ENCODE data around the gene CD69. TPM values are rescaled to one million over a fixed set of nuclear protein-coding genes. Genes with fewer than 3 reads are reported as not detected.

CD69 gene
- total RNA-seq, 2 donors from 2014 or later = 1.7 to 2.6 TPM

DNA sequence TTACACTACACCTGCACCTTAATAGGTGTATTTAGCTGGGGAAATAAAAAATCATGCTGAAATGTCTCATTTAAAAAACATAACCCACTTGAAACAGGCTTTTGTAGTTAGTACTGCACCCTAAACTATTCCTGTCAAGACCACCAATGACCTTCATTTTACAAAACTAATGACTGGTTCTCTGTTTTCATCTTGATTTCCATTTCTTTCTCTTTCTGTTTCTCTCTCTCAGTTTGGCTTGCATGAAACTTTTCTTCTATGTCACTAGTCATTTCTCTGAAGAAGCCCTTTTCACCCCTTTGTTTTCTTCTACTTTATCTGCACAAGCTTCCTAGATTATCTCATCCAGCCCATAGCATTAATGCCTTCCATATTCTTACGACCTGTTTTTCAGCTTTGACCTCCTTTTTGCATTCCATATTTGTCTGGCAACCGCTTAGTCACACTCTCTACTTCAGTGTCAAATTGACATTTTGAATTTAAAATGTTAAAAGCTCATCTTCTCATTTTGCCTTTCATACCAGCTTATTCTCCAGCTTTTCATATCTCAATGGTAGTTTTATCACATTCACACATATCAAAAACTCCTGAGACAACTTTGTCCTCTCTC, 33.9 kb upstream of the CD69 start:
- TF ChIP-seq, protein P1, sequence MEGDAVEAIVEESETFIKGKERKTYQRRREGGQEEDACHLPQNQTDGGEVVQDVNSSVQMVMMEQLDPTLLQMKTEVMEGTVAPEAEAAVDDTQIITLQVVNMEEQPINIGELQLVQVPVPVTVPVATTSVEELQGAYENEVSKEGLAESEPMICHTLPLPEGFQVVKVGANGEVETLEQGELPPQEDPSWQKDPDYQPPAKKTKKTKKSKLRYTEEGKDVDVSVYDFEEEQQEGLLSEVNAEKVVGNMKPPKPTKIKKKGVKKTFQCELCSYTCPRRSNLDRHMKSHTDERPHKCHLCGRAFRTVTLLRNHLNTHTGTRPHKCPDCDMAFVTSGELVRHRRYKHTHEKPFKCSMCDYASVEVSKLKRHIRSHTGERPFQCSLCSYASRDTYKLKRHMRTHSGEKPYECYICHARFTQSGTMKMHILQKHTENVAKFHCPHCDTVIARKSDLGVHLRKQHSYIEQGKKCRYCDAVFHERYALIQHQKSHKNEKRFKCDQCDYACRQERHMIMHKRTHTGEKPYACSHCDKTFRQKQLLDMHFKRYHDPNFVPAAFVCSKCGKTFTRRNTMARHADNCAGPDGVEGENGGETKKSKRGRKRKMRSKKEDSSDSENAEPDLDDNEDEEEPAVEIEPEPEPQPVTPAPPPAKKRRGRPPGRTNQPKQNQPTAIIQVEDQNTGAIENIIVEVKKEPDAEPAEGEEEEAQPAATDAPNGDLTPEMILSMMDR (IDR thresholded peaks at IDR 0.05) = no peak
- Histone ChIP-seq H3K4me3 (no peak overlapping the region), H3K27ac (no peak overlapping the region)

DNA sequence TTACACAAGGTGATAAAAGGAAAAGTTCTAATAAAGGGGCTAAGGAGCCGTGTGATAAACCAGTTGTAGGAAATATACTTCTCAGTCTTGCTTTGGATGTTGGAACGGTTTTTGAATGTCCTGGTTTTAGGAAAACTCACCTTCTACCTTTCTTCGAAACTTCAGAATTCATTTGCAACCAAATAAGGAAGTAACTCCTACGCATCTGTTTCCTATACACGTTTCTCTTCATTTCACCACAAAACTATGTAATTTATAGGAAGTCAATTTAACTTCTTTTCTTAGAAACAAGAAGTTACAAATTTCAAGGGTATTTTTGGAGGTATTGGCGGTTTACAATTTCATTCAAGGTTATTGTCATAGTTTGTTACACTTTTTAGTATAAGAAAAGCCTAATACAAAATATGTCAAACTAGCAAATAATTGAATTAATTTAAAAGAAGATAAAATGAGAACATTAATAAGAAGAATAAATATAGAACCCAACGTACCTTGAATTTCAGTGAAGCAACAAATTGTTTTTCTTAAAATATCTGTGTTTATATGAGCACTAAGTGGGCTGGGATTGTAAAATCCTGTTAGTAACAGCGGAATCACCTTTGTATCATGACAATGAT, 33.2 kb upstream of the CD69 start:
- no peaks in the 10 kb centered on the region for H3K36me3 ChIP-seq
- no peaks in the 10 kb centered on the region for H3K4me1 ChIP-seq
- TF ChIP-seq, protein P1 (IDR thresholded peaks at IDR 0.05) = no peak
- DNase-seq (ENCODE audit: low spot score) = no peak
- H3K27ac ChIP-seq = no peak overlapping the region
- no peaks in the 10 kb centered on the region for H3K27me3 ChIP-seq
- no peaks in the 10 kb centered on the region for H3K9me3 ChIP-seq
- no peak overlapping the region for H3K4me3 ChIP-seq

More for the DNA sequence above, 33.9 kb upstream of the CD69 start:
- no peaks in the 10 kb centered on the region for H3K36me3 ChIP-seq
- no peaks in the 10 kb centered on the region for H3K4me1 ChIP-seq
- no peaks in the 10 kb centered on the region for H3K9me3 ChIP-seq
- no peak for DNase-seq (ENCODE audit: low spot score)
- H3K27me3 ChIP-seq = no peaks in the 10 kb centered on the region

DNA sequence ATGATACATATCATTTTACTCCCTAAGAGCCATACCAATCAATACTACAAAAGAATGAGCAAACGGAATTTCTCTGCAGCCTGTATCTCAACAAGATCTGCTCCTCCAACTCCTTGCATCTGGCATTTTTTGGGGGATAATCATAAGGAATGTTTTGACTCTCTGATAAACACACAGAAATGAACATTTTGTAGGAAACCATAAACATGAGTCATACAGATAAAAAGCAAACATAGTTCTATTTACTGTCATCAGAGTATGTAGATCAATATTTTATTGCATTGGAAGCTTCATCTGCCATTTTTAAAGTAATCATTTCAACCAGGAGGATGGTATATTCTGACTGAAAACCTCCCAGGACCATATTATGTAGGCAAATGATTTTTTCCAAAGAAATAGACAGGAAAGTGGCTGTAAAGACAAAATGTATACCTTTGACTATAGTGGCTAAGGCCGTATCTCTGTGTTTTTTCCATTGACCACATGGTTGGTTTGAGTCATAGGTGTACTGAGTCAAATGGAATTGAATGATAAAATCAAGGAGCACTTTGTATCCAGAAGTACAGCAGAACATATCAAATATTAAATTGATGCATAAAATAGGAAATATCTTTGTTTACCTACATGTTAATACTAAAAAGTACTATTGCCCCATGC, 32.4 kb upstream of the CD69 start:
- H3K27ac ChIP-seq = no peak overlapping the region
- no peaks in the 10 kb centered on the region for H3K9me3 ChIP-seq
- H3K27me3 ChIP-seq = no peaks in the 10 kb centered on the region
- no peaks in the 10 kb centered on the region for H3K36me3 ChIP-seq
- H3K4me1 ChIP-seq = no peaks in the 10 kb centered on the region
- no peak for DNase-seq (ENCODE audit: low spot score)
- TF ChIP-seq, protein P1 (IDR thresholded peaks at IDR 0.05) = no peak
- no peak overlapping the region for H3K4me3 ChIP-seq

DNA sequence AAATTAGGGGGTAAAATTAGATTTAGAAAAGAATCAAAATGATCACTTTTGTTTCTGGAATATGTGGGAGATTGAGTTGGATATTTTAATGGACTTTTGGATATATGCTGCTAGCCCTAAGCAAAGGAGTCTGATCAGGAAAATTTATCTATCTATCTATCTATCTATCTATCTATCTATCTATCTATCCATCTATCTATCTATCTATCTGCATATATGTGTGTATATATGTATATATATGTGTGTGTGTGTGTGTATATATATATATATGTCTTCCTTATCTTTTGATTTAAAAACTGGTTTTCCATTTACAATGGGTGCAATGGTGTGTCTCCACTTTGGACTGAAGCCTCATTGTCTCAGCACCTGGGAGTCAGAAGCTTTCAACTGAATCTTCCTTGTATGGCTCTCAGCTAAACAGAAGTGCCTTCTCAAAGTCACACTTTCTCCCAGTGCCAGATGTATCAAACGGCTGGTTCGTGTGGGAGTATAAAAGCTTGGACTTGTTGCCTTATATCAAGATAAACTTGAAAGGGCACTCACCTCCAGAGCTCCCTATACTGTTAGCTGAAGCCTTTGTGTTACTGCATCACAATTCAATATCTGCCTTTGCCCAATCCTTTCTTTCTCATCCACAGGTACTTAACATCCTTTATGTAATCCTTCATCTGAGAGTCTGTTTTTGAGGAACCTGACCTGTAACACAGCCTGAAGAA, 31.6 kb upstream of the CD69 start:
- no peak overlapping the region for H3K4me3 ChIP-seq
- no peaks in the 10 kb centered on the region for H3K4me1 ChIP-seq
- DNase-seq (ENCODE audit: low spot score) = no peak
- no peaks in the 10 kb centered on the region for H3K36me3 ChIP-seq
- no peaks in the 10 kb centered on the region for H3K27me3 ChIP-seq
- no peak overlapping the region for H3K27ac ChIP-seq
- no peaks in the 10 kb centered on the region for H3K9me3 ChIP-seq
- TF ChIP-seq, protein P1 (IDR thresholded peaks at IDR 0.05) = no peak

DNA sequence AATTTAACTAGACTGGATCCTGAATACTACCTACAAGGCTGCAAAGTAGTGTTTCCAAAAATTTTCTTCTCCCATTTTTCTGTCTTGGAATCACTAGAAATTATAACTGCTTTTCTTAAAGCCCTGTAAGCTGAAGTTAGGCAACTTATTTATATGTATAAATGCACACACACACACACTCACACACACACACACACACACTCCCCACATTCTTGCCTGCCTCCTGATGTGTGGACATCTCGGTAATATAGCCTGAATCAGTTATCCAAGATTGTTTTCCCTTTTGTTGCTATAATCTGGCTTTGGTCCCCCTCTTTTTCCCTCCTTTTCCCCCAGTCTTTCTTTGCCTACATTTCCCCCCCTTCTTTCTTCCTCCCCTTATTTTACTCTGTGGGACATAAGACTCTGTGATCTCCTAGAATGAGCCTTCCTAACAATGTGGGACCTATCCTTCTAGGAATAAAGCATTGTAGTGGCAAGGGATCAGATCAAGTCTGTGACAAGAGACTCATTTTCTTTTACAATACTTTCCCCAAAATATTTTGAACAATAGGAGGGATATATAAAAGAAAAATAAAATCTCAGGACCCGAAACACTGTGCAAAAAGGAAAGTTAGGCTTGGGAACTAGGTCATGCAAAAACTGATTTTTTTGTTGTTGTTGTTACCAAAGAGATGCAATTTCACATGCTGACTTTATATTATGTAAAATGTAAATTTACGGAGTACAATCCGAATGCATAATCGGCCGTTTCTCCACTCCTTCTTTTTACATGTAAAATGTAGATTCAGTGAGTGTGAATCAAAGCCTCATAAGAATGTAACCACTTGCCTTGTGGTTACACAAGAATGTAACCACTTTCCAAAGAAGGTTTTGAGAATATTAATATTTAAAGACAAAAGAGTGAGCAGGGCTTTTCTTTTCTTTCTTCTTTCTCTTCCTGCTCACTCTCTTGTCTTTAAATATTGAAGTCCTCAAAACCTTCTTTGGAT, 26.3 kb upstream of the CD69 start:
- H3K36me3 ChIP-seq = no peaks in the 10 kb centered on the region
- H3K27ac ChIP-seq = no peak overlapping the region
- no peak overlapping the region for H3K4me3 ChIP-seq
- TF ChIP-seq, protein P1 (IDR thresholded peaks at IDR 0.05) = no peak
- DNase-seq (ENCODE audit: low spot score) = no peak
- H3K9me3 ChIP-seq = no peaks in the 10 kb centered on the region
- H3K27me3 ChIP-seq = no peaks in the 10 kb centered on the region
- H3K4me1 ChIP-seq = no peaks in the 10 kb centered on the region

All from right atrium auricular region (tissue), 2 donors.